G401.6 (cell line): ENCODE measurements around the gene ZMIZ1.

Experiments used
- FAIRE-seq: peaks from 2 replicates; lab custom pipeline; 2012; peaks lifted over from hg19 to GRCh38; lab: Jason Lieb, UNC

The ZMIZ1 gene

GRCh38 chr10:79176052-79176501 is 107.3 kb downstream of the ZMIZ1 start:
- FAIRE-seq = no peak

- FAIRE-seq = no peak
Measured at GRCh38 chr10:79176949-79177602, 108.3 kb downstream of the ZMIZ1 start.

DNA sequence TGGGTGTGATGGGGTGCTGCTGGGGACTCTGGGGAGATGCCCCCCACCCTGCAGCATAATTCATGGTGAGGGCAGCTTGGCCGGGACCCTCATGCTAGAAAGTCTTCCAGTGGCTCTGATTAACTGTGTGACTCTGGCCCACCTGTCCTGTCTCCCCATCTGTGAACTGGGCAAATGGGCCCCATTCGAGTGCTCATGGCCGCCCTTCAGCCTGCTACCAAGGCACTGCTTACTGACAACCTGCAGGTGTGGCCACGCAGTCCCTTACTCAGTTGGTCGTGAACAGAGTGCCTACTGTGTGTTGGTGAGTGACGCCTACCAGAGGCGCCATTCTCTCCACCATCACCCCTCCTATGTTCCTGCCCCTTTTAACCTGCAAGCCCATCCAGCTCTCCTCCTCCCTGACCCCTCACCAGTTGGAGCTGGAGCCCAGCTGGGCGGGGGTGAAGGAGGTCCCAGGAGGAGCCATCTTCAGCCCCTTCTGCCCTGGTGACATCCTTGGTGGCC is 109.4 kb downstream of the ZMIZ1 start:
- FAIRE-seq = no peak

DNA sequence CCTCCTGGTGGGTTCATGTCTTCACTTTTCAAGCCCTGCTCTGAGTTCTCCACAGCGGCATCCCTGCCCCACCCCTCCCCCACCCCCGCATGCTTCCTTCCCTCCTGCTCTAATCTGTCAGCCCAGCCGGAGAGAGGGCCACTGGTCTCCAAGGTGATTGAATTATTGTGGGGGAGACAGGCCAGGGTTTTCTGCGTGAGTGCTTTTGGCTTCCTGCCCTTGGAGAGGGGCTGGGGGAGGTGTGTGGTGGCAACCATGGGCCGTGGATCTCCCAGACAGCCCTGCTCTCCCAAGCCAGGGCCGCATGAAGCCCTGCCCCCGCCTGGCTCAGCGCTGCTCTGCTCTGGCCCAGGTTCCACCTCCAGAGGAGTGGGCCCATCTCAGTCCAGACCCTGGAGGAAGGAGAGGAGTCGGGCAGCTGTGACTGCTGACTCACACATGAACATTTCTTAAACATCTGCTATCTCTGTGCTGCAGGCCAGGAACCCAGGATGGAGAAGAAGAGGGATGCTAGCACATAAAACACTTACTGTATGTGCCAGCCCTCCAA is 109.9 kb downstream of the ZMIZ1 start:
- FAIRE-seq = no peak

- FAIRE-seq = no peak
Measured at GRCh38 chr10:79179164-79179956, 110.6 kb downstream of the ZMIZ1 start.

- FAIRE-seq = no peak
Measured at GRCh38 chr10:79179957-79180309, 111.2 kb downstream of the ZMIZ1 start.

GRCh38 chr10:79180414-79181221 is 111.9 kb downstream of the ZMIZ1 start:
- no peak for FAIRE-seq

GRCh38 chr10:79181227-79181626 is 112.5 kb downstream of the ZMIZ1 start:
- FAIRE-seq = no peak

DNA sequence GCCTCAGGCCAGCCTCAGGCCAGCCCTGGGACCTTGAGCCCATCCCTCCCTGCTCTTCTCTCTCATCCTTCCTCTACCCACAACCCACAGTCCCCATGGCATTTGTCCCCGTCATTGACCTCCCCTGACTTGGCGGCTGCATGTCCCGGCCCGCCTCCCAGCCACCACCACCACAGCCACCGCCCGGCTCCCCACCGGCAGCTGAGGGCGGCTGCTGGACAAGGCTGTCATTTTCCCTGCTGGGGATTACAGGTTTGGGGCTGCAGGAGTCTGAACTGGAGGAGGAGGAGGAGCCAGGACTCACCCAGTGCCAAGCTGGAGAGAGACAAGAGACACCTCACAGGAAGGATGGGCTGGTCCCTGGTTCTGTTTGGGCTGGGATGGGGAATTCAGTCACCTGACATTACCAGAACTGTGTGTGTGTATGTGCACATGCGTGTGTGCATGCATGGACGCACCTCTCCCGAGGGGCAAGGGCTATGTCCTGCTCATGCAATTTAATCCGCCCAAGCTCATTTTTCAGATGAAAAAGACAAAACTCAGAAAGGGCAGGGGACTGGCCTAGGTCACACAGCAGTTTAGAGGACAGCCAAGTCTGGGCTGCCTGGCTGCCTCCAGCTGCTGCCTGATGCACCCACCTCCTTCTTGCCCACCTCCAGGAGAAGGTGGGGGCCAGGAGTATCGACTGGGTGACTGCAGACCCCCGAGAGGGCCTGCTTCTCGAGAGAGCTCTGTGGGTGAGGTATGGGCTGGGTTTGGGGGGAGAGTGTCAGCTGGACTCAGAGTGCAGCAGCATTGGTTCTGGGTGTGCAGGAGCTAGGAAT is 113.1 kb downstream of the ZMIZ1 start:
- no peak for FAIRE-seq

DNA sequence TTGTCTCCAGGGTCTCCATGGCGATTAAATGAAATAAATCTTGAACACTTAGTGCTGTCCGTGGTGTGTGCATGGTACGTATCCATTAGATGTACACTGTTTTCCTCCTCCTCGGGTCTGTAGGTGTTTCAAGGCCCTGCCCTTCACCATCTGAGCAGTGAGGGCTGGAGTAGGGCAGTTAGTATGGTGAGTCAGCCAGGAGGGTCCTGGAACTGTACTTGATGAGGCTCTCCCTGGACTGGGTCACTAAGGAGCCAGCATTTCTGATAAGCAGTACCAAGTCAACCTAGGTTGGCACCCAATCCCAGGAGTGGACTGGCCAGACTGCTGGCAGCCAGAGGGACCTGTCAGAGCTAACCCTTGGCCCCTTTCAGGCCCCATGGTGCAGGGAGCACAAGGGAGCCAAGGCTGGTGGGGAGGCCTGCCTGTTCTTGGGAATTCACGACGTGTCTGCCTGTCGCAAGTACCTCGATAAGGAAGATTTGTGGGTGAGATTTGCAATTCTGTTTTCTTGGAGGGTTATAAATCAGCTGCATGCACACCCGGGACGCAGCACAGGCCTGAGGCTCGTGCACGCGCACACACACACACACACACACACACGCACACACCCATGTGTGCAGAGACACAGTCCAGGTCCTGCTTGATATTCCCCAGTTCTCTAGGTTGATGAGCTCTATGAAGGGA is 114.2 kb downstream of the ZMIZ1 start:
- no peak for FAIRE-seq

- no peak for FAIRE-seq
Measured at GRCh38 chr10:79183468-79183865, 114.7 kb downstream of the ZMIZ1 start.

GRCh38 chr10:79184145-79184625 is 115.4 kb downstream of the ZMIZ1 start:
- FAIRE-seq = no peak

DNA sequence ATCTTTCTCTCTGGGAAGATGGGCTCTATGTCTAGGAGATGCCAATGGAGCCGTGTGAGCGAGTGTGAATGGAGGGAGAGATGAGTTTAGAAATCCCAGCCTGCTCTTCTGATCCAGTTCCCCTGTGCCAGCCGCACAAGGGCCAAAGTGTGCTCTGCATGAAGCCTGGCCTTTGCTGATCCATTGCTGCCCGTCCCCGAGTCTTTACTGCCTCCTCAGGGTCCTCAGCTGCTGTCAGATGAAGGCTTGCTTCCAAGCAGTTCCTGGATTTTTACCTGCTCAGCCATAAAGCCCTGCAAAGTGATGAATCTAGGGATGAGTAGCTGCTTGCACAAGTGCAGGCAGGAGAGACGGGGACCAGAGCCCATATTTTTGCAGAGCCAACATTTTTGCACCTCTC is 115.9 kb downstream of the ZMIZ1 start:
- FAIRE-seq = no peak

DNA sequence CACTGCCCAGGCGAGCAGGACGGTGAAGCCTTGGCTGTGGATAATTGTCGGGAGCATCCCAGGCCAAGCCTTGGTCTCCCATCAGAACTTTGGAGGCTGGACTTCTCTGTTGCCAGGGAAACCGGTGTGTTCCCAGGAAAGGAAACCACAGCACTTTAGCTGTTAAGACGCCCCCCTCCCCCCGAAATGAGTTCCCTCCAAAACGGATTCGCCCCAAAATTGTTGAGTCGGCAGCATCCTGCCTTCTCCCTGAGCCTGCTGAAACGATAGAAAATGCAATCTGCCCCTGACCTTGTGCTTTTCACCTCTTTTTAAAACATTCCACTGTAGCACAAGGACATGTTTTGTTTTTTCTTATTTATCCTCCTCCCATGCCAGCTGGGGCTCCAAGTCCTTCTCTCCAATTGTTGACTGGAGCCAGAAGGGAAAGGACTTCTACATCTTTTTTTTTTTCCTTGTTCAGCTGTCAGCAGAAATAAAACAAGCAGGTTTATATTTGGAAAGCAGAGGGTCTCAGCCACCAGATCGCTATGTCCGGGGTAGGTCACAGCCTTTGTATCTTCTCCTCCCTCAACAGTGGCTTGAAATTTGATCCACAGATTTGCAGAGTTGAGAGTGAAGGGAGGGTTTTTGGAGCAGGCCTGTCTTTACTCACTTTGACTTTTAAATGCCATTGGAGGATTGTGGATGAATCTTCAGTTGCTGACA is 116.5 kb downstream of the ZMIZ1 start:
- FAIRE-seq = no peak

DNA sequence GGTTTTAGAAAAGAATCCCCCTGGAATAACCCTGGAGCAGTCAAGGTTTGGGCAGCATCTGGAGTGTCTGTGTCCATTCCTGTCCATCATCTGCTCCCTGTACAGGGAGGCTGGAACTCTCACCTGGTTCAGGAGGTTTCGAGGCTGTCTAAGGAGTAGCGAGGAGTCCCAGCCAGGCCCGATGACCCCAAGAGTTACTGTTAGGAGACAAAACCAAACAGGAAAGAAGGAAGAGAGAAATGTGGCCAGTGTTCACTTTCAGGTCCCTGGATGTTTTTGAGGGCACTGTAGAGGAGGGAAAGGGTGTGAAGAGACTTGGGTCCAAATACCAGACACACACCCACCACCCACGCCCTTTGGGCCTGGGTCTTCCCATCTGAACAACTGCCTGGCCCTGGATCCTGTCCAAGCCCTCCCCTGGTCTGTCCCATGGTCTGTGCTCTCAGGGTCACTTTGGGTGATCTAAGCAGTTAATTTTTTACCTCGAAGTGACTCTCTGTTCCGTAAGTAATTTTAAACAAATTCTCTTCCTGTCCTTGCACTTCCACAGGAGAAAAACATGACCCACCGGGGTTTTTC is 117.1 kb downstream of the ZMIZ1 start:
- no peak for FAIRE-seq

GRCh38 chr10:79186486-79187120 is 117.8 kb downstream of the ZMIZ1 start:
- FAIRE-seq = no peak

- no peak for FAIRE-seq
Measured at GRCh38 chr10:79187121-79187940, 118.6 kb downstream of the ZMIZ1 start.

- FAIRE-seq = no peak
Measured at GRCh38 chr10:79188154-79188965, 119.6 kb downstream of the ZMIZ1 start.
